CD4-positive, CD25-positive, alpha-beta regulatory T cell (primary cell): ENCODE results near the gene CLDN25. TPM values are rescaled to one million over a fixed set of nuclear protein-coding genes. Genes with fewer than 3 reads are reported as not detected.
A peak's percentile ranks its signal among the peaks of the same experiment; 100 is the strongest.
"Not testable (repeated sequence)": the region's sequence is repeated elsewhere in the genome, so short reads cannot be mapped to it uniquely, and the experiment has no call there.

ENCODE experiments used
- ATAC-seq, 2 donors: fragments of 150-1000 bp; cut with Tn5 transposase; one replicate each; pipeline ENCODE4 v1.10.0; 2021; ENCODE audit warnings: low read depth in 2 of 2, moderate number of reproducible peaks in 2 of 2, moderate library complexity in 1 of 2
- DNase-seq, 3 donors: peaks; one replicate each; pipeline versions ENCODE4 v3.0.0 to v3.0.0-alpha.2; 2012 to 2022; ENCODE audit warnings: mixed read lengths in 1 of 3
- H3K27ac ChIP-seq: one replicate; pipeline ENCODE4 v1.7.0; 2013; ENCODE audit warnings: mild to moderate bottlenecking, low read length; ENCODE audit not compliant: insufficient read depth, poor library complexity, severe bottlenecking
- H3K27me3 ChIP-seq: one replicate; pipeline ENCODE4 v1.7.0; 2013; ENCODE audit warnings: low read length; ENCODE audit not compliant: control insufficient read depth, insufficient read depth
- H3K36me3 ChIP-seq: one replicate; pipeline ENCODE4 v1.7.0; 2013; ENCODE audit warnings: mild to moderate bottlenecking, low read length, moderate library complexity; ENCODE audit not compliant: control insufficient read depth, insufficient read depth
- H3K4me1 ChIP-seq: 2 replicates; pipeline ENCODE4 v1.7.0; 2013; ENCODE audit warnings: mild to moderate bottlenecking, low read length; ENCODE audit not compliant: insufficient read depth, control insufficient read depth, poor library complexity, severe bottlenecking
- H3K4me3 ChIP-seq: one replicate; pipeline ENCODE4 v1.7.0; 2013; ENCODE audit warnings: low read depth, mild to moderate bottlenecking, low read length, moderate library complexity
- H3K9me3 ChIP-seq, 2 experiments: 1 replicate in 1 of 2; 2 replicates in 1 of 2; pipeline ENCODE4 v1.7.0; 2013; ENCODE audit warnings: low read length in 2 of 2, mild to moderate bottlenecking in 1 of 2, moderate library complexity in 1 of 2; ENCODE audit not compliant: control insufficient read depth in 2 of 2
- H3K27ac Mint-ChIP-seq, 3 donors: one replicate each; pipeline ENCODE4 v1.8.0; 2020 to 2022; ENCODE audit warnings: mild to moderate bottlenecking in 3 of 3, mixed read lengths in 3 of 3, moderate library complexity in 2 of 3
- H3K27me3 Mint-ChIP-seq: one replicate; pipeline ENCODE4 v1.8.0; 2022; ENCODE audit warnings: mild to moderate bottlenecking, mixed read lengths
- H3K36me3 Mint-ChIP-seq: one replicate; pipeline ENCODE4 v1.8.0; 2020; ENCODE audit warnings: mixed read lengths
- H3K4me1 Mint-ChIP-seq, 4 donors: one replicate each; pipeline ENCODE4 v1.8.0; 2020 to 2022; ENCODE audit warnings: mixed read lengths in 4 of 4, mild to moderate bottlenecking in 1 of 4
- H3K4me3 Mint-ChIP-seq, 4 donors: one replicate each; pipeline ENCODE4 v1.8.0; 2020 to 2022; ENCODE audit warnings: mild to moderate bottlenecking in 4 of 4, mixed read lengths in 4 of 4, moderate library complexity in 3 of 4
- H3K9me3 Mint-ChIP-seq, 7 donors: one replicate each; pipeline ENCODE4 v1.8.0; 2020 to 2022; ENCODE audit warnings: mixed read lengths in 7 of 7, mild to moderate bottlenecking in 3 of 7, moderate library complexity in 2 of 7
- polyA plus RNA-seq, 4 donors: library from polyadenylated mRNA; unstranded; fragments of 300-500 nt; fragmentation: Illumina TruSeq; gene quantifications; one replicate each; pipeline ENCODE4 v1.2.3, GENCODE V29; 2021
- total RNA-seq: library from RNA; stranded (reverse); gene quantifications from one replicate; pipeline ENCODE4 v1.2.3, GENCODE V29; 2022

Gene CLDN25
- total RNA-seq (not detected), polyA plus RNA-seq (not detected)

DNA sequence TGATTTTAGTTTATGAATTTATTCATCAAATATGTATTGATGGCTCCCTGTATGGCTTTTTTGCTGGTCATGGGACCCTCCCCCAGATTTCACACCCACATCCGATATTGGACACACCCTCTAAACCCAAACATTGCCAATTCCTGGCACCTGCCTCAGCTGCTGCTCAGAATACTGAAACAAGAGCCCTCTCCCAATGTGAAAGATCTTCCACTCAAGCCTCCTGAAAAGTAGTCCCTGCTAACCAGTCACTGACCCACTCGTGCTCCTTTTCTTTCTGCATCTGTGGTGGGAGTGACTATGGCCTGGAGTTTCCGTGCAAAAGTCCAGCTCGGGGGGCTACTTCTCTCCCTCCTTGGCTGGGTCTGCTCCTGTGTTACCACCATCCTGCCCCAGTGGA is at the start of gene CLDN25:
TSS of gene CLDN25 (plus strand) at position 301 of the 400 bp plus-strand sequence. CDS start at position 301, 0 bp downstream.
- Mint-ChIP-seq H3K9me3 (peaks cover 0 to 2% (median 0%) of the 10 kb centered on the region in 7 donors), H3K4me1 (peaks cover 0 to 5% (median 0%) of the 10 kb centered on the region in 4 donors), H3K4me3 (no peak within 1 kb of the TSS), H3K36me3 (no peaks in the 10 kb centered on the region), H3K27ac (no peak within 1 kb of the TSS), H3K27me3 (peaks cover 63% of the 10 kb centered on the region)
- DNase-seq (no peak), ATAC-seq (no peak)
- H3K27me3 ChIP-seq: peaks cover 17% of the 10 kb centered on the region
- H3K27ac ChIP-seq: no peak within 1 kb of the TSS
- no peaks in the 10 kb centered on the region for H3K9me3 ChIP-seq
- no peaks in the 10 kb centered on the region for H3K36me3 ChIP-seq
- H3K4me1 ChIP-seq: no peaks in the 10 kb centered on the region
- no peak within 1 kb of the TSS for H3K4me3 ChIP-seq

DNA sequence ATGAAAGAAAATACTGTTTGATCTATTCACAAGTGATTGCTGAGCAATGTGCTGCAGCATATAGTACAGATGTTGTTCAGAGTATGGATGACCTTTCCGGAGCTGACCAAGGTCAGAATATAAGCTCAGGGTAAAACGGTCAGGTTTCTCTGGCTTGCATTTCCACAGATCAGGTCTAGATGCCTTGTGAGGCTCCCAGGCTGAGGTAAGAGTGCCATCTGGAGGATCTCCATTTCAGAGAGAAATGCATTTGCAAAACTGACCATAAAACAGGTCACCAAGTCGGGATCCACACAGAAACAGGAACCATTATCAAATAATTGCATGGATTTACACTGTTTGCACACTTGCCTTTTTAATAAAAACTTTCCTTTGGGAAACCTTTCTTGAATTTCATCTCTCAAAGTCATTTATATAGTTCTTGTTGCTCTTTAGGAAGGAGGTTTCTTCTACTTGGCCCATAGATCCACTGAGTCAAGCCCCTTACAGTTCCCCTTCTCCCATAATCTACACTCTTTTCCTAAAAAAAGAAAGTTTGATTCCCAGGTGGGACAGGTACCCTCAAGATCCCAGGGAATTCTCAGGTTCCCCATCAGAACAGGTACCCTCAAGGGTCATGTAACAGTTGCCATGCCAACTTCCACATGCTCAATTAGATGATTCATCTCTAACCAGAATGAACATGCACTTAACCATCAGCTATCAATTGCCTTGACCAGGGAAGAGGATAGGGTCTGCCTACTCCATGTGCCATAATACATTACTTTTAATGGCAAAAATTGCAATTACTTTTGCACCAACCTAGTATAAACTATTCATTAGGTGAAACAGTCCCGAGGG is 48.5 kb upstream of the CLDN25 start:
- Mint-ChIP-seq H3K27me3 (no peaks in the 10 kb centered on the region), H3K9me3 (no peaks in the 10 kb centered on the region), H3K27ac (peak overlapping the region in 2 of 3 donors; percentile 23 to 64), H3K4me3 (no peak overlapping the region), H3K36me3 (peaks cover 26% of the 10 kb centered on the region), H3K4me1 (peaks cover 0 to 5% (median 0%) of the 10 kb centered on the region in 4 donors)
- H3K9me3 ChIP-seq: no peaks in the 10 kb centered on the region
- no peak overlapping the region for H3K27ac ChIP-seq
- H3K4me3 ChIP-seq: no peak overlapping the region
- H3K27me3 ChIP-seq: no peaks in the 10 kb centered on the region
- H3K4me1 ChIP-seq: no peaks in the 10 kb centered on the region
- no peak for ATAC-seq
- H3K36me3 ChIP-seq: peaks cover 22% of the 10 kb centered on the region
- peak in 1 of 3 donors; percentile 20 for DNase-seq

DNA sequence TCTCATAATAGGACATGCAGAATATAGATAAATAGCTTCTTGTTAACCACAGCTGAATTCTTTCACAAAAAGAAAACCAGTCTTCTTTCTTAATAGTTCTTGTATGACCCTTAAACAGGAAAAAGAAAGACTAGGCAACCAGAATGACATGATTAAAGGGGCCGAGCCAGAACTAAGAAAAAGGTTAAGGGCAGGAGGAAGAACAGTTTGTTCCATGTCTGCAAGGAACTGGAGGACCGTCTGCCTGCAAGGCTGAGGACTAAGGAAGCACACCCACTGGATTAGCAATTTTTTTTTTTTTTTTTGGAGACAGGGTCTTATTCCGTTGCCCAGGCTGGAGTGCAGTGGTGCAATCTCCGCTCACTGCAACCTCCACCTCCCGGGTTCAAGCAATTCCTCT is 47.5 kb upstream of the CLDN25 start:
- H3K4me3 Mint-ChIP-seq: no peak overlapping the region
- Histone ChIP-seq H3K27me3 (no peaks in the 10 kb centered on the region), H3K4me1 (no peaks in the 10 kb centered on the region), H3K4me3 (no peak overlapping the region), H3K9me3 (no peaks in the 10 kb centered on the region), H3K27ac (no peak overlapping the region), H3K36me3 (peaks cover 32% of the 10 kb centered on the region)
- DNase-seq (no peak), ATAC-seq (no peak)
- H3K27me3 Mint-ChIP-seq: no peaks in the 10 kb centered on the region
- H3K36me3 Mint-ChIP-seq: peaks cover 32% of the 10 kb centered on the region
- H3K9me3 Mint-ChIP-seq: no peaks in the 10 kb centered on the region
- H3K4me1 Mint-ChIP-seq: peaks cover 0 to 5% (median 0%) of the 10 kb centered on the region in 4 donors
- no peak overlapping the region for H3K27ac Mint-ChIP-seq

DNA sequence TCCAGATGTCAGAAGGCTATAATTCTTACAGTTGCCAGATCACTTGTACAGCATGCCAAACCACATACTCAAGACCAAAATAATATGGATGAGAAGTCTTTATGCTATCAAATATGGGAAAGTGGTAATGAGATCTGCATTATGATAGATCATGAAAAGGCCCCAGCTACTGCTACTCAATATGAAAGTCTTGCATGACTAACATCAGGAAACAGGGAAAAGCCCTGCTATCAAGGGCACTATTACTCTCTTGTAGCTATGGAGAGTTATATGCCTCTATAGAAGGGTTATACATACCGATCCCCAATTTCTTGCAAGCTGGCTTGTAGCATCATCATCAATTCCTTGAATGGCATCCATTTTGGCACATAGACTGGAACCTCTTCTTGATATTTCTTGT is 43.3 kb upstream of the CLDN25 start:
- Histone ChIP-seq H3K36me3 (peaks cover 66% of the 10 kb centered on the region), H3K27ac (no peak overlapping the region), H3K4me1 (no peaks in the 10 kb centered on the region), H3K4me3 (no peak overlapping the region), H3K9me3 (no peaks in the 10 kb centered on the region), H3K27me3 (no peaks in the 10 kb centered on the region)
- no peak overlapping the region for H3K4me3 Mint-ChIP-seq
- no peak overlapping the region for H3K27ac Mint-ChIP-seq
- ATAC-seq (no peak), DNase-seq (no peak)
- no peaks in the 10 kb centered on the region for H3K27me3 Mint-ChIP-seq
- peaks cover 56% of the 10 kb centered on the region for H3K36me3 Mint-ChIP-seq
- no peaks in the 10 kb centered on the region for H3K9me3 Mint-ChIP-seq
- no peaks in the 10 kb centered on the region for H3K4me1 Mint-ChIP-seq

- no peak overlapping the region for H3K27ac ChIP-seq
- H3K9me3 ChIP-seq: no peaks in the 10 kb centered on the region
- Mint-ChIP-seq H3K27me3 (no peaks in the 10 kb centered on the region), H3K36me3 (peaks cover 28% of the 10 kb centered on the region), H3K27ac (no peak overlapping the region), H3K4me3 (no peak overlapping the region), H3K9me3 (no peaks in the 10 kb centered on the region), H3K4me1 (peaks cover 0 to 4% (median 0%) of the 10 kb centered on the region in 4 donors)
- ATAC-seq: no peak
- no peaks in the 10 kb centered on the region for H3K27me3 ChIP-seq
- no peak overlapping the region for H3K4me3 ChIP-seq
- H3K4me1 ChIP-seq: no peaks in the 10 kb centered on the region
- DNase-seq: no peak
- peaks cover 45% of the 10 kb centered on the region for H3K36me3 ChIP-seq
These were observed 26.7 kb upstream of the CLDN25 start for GRCh38 chr11:113752932-113753331.

GRCh38 chr11:113760241-113760640 is 19.4 kb upstream of the CLDN25 start:
- Mint-ChIP-seq H3K36me3 (peaks cover 48% of the 10 kb centered on the region), H3K4me1 (peaks cover 14 to 26% (median 22%) of the 10 kb centered on the region in 4 donors), H3K27ac (no peak overlapping the region), H3K9me3 (peaks cover 0 to 1% (median 0%) of the 10 kb centered on the region in 7 donors), H3K27me3 (no peaks in the 10 kb centered on the region), H3K4me3 (no peak overlapping the region)
- H3K9me3 ChIP-seq: no peaks in the 10 kb centered on the region
- ATAC-seq: no peak
- no peak for DNase-seq
- H3K27me3 ChIP-seq: no peaks in the 10 kb centered on the region
- H3K4me3 ChIP-seq: no peak overlapping the region
- H3K4me1 ChIP-seq: no peaks in the 10 kb centered on the region
- no peak overlapping the region for H3K27ac ChIP-seq
- H3K36me3 ChIP-seq: peaks cover 46% of the 10 kb centered on the region

GRCh38 chr11:113763040-113763439 is 16.6 kb upstream of the CLDN25 start:
- H3K27ac Mint-ChIP-seq: peak overlapping the region in 2 of 3 donors; percentile 4 to 9
- not testable (repeated sequence) for H3K9me3 ChIP-seq, H3K27ac ChIP-seq, ATAC-seq, DNase-seq, H3K4me3 ChIP-seq, H3K9me3 Mint-ChIP-seq, H3K27me3 ChIP-seq, H3K4me1 ChIP-seq, H3K4me3 Mint-ChIP-seq, H3K27me3 Mint-ChIP-seq
- peaks cover 39% of the 10 kb centered on the region for H3K36me3 ChIP-seq
- peaks cover 27 to 35% (median 34%) of the 10 kb centered on the region in 4 donors for H3K4me1 Mint-ChIP-seq
- peaks cover 57% of the 10 kb centered on the region for H3K36me3 Mint-ChIP-seq
